GM23248 (cell line): Measurements from ENCODE around the gene CTBP2.

Experiments
- EZH2 ChIP-seq: fragments of 200-600 bp; sonication (generic); IDR thresholded peaks from 2 replicates; pipeline ENCODE4 v1.6.1; 2018; ENCODE audit warnings: antibody characterized with exemption, mild to moderate bottlenecking; ENCODE audit not compliant: insufficient read depth, poor library complexity, severe bottlenecking
- EZH2phosphoT487 ChIP-seq: fragments of 200-600 bp; sonication (generic); IDR thresholded peaks from 2 replicates; pipeline ENCODE4 v1.6.1; 2018; ENCODE audit warnings: antibody characterized with exemption, moderate library complexity, mild to moderate bottlenecking, low read depth; ENCODE audit not compliant: insufficient read depth

GRCh38 chr10:125113691-125114371 lies 46.5 kb downstream of the CTBP2 start:
- no peak for TF ChIP-seq EZH2phosphoT487
- no peak for TF ChIP-seq EZH2
